Transverse colon (tissue), 4 donors: ENCODE data around the gene TTC16.

Source experiments
- EP300 ChIP-seq: sonication (generic); formaldehyde crosslinking; IDR thresholded peaks from one replicate; pipeline ENCODE4 v1.6.1; 2017; ENCODE audit warnings: antibody characterized with exemption, low read depth
- POLR2AphosphoS5 ChIP-seq, 3 donors: sonication (generic); formaldehyde crosslinking; IDR thresholded peaks; one replicate each; pipeline ENCODE4 v1.6.1; 2016; ENCODE audit warnings: antibody characterized with exemption in 3 of 3
- TF ChIP-seq, protein P1 (sequence below), 5 experiments: fragments of 200-600 bp in 3 of 5; fragments of 450-650 bp in 2 of 5; sonication (generic) in 3 of 5; IDR thresholded peaks; 1 replicate in 2 of 5; 2 replicates in 3 of 5; pipeline ENCODE4 v1.5.1; 2016 to 2017; ENCODE audit warnings: antibody characterized with exemption in 5 of 5, inconsistent platforms in 3 of 5, mild to moderate bottlenecking in 2 of 5, moderate library complexity in 1 of 5

DNA sequence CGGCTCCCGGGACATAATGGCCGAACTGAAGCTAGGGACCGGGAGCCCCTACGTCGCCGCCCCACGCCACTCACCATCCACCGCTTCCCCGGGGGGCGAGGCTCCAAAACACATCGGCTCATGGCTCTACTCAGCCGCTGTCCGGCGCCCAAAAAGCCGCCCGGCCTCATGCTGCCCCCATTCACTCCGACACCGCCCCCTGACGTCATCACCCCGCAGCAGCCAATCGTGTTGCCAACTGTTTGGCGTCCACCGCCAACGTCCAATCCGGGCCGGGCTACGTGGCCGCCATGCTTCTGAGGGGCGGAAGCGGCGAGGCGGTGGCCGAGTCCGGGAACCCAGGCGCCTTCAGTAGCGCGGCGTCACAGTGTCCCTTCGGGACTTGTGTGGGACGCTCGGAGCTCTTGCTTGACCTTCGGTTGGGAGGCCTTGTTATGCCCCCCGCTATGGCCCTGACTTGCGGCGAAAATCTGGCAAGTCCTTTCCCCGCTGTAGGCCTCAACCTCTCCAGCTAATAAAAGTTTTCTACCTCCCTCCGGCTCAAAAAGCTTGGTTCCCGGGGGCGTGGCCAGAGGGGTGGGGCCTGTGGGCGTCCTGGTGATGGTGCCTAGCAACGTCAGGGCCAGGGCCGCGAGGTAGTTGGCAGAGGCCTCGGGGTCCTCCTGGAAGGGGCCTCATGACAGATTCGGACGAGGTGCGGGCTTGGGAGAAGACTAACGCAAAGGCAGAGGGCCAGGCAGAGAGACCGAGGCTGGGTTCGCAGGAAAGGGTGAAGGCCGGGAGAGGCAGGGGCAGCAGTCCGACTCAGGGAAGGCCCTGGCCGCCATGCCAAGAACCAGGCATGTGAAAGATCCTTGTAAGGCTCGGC, at the start of gene TTC16, which contains the start of gene PTRH1:
- TF ChIP-seq, protein P1, sequence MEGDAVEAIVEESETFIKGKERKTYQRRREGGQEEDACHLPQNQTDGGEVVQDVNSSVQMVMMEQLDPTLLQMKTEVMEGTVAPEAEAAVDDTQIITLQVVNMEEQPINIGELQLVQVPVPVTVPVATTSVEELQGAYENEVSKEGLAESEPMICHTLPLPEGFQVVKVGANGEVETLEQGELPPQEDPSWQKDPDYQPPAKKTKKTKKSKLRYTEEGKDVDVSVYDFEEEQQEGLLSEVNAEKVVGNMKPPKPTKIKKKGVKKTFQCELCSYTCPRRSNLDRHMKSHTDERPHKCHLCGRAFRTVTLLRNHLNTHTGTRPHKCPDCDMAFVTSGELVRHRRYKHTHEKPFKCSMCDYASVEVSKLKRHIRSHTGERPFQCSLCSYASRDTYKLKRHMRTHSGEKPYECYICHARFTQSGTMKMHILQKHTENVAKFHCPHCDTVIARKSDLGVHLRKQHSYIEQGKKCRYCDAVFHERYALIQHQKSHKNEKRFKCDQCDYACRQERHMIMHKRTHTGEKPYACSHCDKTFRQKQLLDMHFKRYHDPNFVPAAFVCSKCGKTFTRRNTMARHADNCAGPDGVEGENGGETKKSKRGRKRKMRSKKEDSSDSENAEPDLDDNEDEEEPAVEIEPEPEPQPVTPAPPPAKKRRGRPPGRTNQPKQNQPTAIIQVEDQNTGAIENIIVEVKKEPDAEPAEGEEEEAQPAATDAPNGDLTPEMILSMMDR (IDR thresholded peaks at IDR 0.05), result no peak
- TF ChIP-seq POLR2AphosphoS5 (IDR thresholded peaks at IDR 0.05), result peak; percentile 67 to 75 (median 70)
- no peak for TF ChIP-seq EP300
